Fibroblast of lung (primary cell): ENCODE data around the gene VWA1.

Experiments used
- EZH2 ChIP-seq: IDR thresholded peaks from 2 replicates; pipeline ENCODE4 v1.5.1; 2012; ENCODE audit warnings: low read length, control low read depth, mild to moderate bottlenecking; ENCODE audit errors: missing control alignments
- TF ChIP-seq, protein P1 (sequence below), 2 donors: IDR thresholded peaks in 1 of 2; conservative IDR thresholded peaks in 1 of 2; 1 replicate in 1 of 2; 2 replicates in 1 of 2; pipeline ENCODE4 v1.5.1; 2011 to 2012; ENCODE audit warnings: low read length in 2 of 2, control low read depth in 1 of 2, inconsistent platforms in 1 of 2, low read depth in 1 of 2, mild to moderate bottlenecking in 1 of 2

DNA sequence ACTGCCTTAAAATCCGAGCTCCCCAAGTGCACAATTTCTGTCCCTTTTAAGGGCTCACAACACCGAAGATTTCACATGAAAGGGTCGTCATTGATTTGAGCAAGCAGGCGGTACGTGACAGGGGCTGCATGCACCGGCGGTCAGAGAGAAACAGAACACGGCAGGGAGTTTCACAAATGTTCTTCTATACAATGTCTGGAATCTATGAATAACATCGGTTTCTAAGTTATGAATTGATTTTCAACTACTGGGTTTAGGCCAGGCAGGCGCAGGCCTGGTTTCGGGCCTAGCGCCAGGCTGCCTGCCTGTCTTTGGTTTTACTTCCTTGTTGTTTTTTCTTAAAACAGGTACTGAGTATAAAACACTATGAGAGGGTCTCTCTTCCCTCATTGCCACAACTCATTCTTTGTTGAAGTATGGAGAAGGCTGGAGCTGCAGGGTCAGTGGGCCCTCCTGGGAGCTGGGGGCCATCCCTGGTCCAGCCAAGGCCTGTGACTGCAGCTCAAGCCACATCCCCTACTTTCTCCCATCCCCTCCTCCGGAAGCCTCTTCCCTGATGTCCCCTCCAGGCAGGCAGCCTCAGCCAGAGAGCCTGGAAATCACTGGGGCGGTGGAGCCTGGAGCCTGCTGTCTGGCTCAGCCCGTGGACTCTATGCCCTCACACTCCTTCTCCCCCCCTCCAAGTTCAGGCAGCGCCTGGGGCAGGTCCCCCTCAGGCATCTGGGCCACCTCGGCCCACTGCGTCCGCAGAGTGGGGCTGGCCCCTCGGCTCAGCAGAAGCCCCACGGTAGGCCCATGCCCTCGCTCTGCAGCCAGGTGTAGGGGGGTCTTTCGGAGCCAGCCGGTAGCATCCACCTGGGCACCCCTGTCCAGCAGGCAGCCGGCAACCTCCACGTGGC lies 16.8 kb upstream of the VWA1 start:
- TF ChIP-seq, protein P1, sequence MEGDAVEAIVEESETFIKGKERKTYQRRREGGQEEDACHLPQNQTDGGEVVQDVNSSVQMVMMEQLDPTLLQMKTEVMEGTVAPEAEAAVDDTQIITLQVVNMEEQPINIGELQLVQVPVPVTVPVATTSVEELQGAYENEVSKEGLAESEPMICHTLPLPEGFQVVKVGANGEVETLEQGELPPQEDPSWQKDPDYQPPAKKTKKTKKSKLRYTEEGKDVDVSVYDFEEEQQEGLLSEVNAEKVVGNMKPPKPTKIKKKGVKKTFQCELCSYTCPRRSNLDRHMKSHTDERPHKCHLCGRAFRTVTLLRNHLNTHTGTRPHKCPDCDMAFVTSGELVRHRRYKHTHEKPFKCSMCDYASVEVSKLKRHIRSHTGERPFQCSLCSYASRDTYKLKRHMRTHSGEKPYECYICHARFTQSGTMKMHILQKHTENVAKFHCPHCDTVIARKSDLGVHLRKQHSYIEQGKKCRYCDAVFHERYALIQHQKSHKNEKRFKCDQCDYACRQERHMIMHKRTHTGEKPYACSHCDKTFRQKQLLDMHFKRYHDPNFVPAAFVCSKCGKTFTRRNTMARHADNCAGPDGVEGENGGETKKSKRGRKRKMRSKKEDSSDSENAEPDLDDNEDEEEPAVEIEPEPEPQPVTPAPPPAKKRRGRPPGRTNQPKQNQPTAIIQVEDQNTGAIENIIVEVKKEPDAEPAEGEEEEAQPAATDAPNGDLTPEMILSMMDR (conservative IDR thresholded peaks at IDR 0.05 in 1 of 2, IDR thresholded peaks at IDR 0.05 in 1 of 2; ENCODE audit: low read depth in 1 of 2, low read length in 2 of 2) = no peak
- no peak for TF ChIP-seq EZH2
